Activated naive CD8-positive, alpha-beta T cell treated with anti-CD3 and anti-CD28 coated beads, Interleukin-2, amount 50 U/mL, for 24 hours (primary cell): Measurements from ENCODE around the gene ARL17A.
A peak's percentile ranks its signal among the peaks of the same experiment; 100 is the strongest.
"Not testable (repeated sequence)": the region's sequence is repeated elsewhere in the genome, so short reads cannot be mapped to it uniquely, and the experiment has no call there.

Experiments
- ATAC-seq: fragments of 150-1000 bp; cut with Tn5 transposase; one replicate; pipeline ENCODE4 v1.10.0; 2021
- DNase-seq: peaks from one replicate; pipeline ENCODE4 v3.0.0; 2021
- H3K27ac Mint-ChIP-seq: one replicate; pipeline ENCODE4 v1.8.0; 2021; ENCODE audit warnings: mild to moderate bottlenecking, mixed read lengths
- H3K27me3 Mint-ChIP-seq: one replicate; pipeline ENCODE4 v1.8.0; 2021; ENCODE audit warnings: mixed read lengths
- H3K36me3 Mint-ChIP-seq: one replicate; pipeline ENCODE4 v1.8.0; 2021; ENCODE audit warnings: low read depth, mixed read lengths
- H3K4me1 Mint-ChIP-seq: one replicate; pipeline ENCODE4 v1.8.0; 2021; ENCODE audit warnings: mixed read lengths
- H3K4me3 Mint-ChIP-seq: one replicate; pipeline ENCODE4 v1.8.0; 2021; ENCODE audit warnings: mild to moderate bottlenecking, moderate library complexity, mixed read lengths
- H3K9me3 Mint-ChIP-seq: one replicate; pipeline ENCODE4 v1.8.0; 2021; ENCODE audit warnings: mixed read lengths

ARL17A gene

GRCh38 chr17:46579083-46580075 lies at the start of gene ARL17A:
Gene ARL17A (minus strand): TSS chr17:46579691. CDS start chr17:46576322, 3,369 bp downstream.
- not testable (repeated sequence) for H3K36me3 Mint-ChIP-seq, H3K27ac Mint-ChIP-seq, H3K9me3 Mint-ChIP-seq, H3K4me3 Mint-ChIP-seq, H3K27me3 Mint-ChIP-seq, H3K4me1 Mint-ChIP-seq
- DNase-seq: peak; percentile 70
- peak; percentile 95 for ATAC-seq

- not testable (repeated sequence) for H3K9me3 Mint-ChIP-seq, H3K27ac Mint-ChIP-seq, H3K4me3 Mint-ChIP-seq, H3K36me3 Mint-ChIP-seq, H3K4me1 Mint-ChIP-seq, DNase-seq, H3K27me3 Mint-ChIP-seq
- peak; percentile 91 for ATAC-seq
Observed at GRCh38 chr17:46628753-46629436, 49.4 kb upstream of the ARL17A start.

DNA sequence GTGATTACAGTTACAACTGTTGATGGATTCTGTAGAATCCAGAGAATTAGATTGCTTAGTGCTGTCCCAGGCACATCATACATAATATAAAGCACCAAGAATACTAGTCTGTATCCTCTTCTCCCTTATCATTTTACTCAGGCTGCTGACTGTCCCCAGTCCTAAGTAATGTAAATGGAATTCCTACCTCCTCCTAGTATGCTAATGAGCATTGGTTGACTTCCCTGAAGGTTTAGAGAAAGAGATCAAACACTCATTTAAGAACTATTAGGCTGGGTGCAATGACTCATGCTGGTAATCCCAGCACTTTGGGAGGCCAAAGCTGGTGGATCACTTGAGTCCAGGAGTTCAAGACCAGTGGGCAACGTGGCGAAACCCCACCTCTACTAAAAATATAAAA lies 48.0 kb upstream of the ARL17A start:
- H3K9me3 Mint-ChIP-seq, ATAC-seq, H3K4me1 Mint-ChIP-seq, H3K36me3 Mint-ChIP-seq, H3K4me3 Mint-ChIP-seq, H3K27ac Mint-ChIP-seq, H3K27me3 Mint-ChIP-seq, DNase-seq: not testable (repeated sequence)

DNA sequence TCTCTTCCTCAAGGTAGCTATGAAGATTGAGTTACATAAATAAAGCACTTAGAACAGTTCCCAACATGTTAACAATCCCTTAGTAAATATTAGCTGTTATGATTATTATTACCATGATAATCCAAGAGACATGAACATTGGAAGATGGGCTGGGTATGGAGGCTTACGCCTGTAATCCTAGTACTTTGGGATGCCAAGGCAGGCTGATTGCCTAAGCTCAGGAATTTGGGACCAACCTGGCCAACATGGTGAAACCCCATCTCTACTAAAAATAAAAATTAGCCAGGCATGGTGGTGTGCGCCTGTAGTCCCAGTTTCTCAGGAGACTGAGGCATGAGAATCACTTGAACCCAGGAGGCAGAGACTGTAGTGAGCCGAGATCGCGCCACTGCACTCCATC lies 45.2 kb upstream of the ARL17A start:
- DNase-seq, H3K27ac Mint-ChIP-seq, H3K4me3 Mint-ChIP-seq, H3K36me3 Mint-ChIP-seq, H3K4me1 Mint-ChIP-seq, H3K9me3 Mint-ChIP-seq, H3K27me3 Mint-ChIP-seq, ATAC-seq: not testable (repeated sequence)

DNA sequence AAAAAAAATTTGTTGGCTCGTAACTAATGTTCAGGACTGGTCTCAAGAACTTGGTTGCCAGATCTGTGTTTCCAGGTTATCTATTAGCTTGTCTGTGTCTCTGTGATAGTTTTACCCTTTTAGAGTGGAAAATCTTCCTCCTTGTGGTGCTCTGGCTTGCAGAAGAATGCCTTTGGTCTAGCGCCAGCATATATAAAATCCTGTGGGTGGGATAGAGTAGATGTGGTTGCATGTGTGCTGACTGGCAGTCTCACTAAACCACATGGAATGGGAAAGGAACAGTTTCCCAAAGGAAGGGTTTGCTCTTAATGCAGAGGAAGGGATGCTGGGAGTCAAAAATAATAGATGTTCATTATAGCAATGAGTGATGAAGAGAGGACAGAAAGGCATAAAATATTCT lies 44.3 kb upstream of the ARL17A start:
- not testable (repeated sequence) for H3K4me3 Mint-ChIP-seq, ATAC-seq, H3K27me3 Mint-ChIP-seq, H3K36me3 Mint-ChIP-seq, DNase-seq, H3K9me3 Mint-ChIP-seq, H3K27ac Mint-ChIP-seq, H3K4me1 Mint-ChIP-seq

DNA sequence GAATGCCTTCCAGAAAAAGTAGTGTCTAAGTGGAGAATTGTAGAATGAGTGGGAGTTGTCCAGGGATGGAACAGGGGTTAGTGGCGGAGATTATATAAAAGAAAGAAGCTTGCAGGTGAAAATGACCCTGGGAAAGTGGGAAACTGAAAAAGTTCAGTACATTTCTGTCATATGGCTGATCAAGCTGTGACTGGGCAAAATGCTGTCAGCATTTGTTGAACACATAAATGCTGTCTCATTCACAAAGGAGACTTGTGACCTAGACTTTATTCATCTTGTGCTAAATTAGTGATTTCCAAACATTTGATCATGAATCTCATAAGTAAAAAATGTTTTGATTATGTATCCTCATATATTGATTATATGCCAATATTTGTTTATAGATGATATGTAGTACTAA lies 39.5 kb upstream of the ARL17A start:
- DNase-seq, H3K9me3 Mint-ChIP-seq, ATAC-seq, H3K36me3 Mint-ChIP-seq, H3K4me3 Mint-ChIP-seq, H3K27ac Mint-ChIP-seq, H3K4me1 Mint-ChIP-seq, H3K27me3 Mint-ChIP-seq: not testable (repeated sequence)

DNA sequence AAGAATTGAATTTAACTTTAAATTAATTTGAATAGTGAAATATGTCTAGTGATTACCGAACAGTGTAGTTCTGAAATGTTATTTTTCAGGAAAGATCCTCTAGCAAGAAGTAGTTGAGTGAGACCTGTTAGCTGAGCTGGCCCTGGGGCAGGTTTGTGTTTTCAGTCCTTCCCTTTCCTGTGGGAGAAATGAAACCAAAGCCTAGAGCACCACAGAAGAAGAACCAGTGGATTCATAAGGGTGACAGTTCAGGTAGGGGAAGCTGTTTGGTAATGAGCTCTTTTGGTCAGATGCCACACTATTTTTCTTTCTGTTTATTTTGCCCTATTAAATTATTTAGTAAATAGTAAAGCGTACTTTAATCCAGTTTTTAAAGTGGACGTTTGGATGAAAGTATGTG lies 37.6 kb upstream of the ARL17A start:
- not testable (repeated sequence) for H3K9me3 Mint-ChIP-seq, H3K27ac Mint-ChIP-seq, H3K4me1 Mint-ChIP-seq, H3K27me3 Mint-ChIP-seq, H3K4me3 Mint-ChIP-seq, DNase-seq, H3K36me3 Mint-ChIP-seq, ATAC-seq

DNA sequence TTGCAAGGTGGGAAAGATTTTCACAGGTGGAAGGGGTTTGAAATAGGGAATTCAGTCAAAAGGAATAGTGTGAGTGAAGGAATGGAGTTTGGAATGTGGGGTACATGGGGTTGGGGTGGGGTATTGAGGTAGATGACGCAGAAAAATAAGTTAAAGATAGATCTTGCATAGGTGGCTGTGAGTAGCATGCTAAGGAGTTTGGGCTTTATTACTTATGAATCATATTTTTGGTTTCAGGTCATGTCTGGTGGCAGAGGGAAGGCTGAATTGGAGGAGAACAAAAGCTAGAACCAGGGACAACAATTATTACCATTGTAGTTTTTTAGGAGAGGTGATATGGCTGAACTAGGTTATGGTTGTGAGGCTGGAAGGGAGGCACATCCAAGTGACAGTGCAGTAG lies 34.4 kb upstream of the ARL17A start:
- not testable (repeated sequence) for H3K36me3 Mint-ChIP-seq, H3K4me3 Mint-ChIP-seq, H3K9me3 Mint-ChIP-seq, ATAC-seq, H3K27me3 Mint-ChIP-seq, DNase-seq, H3K4me1 Mint-ChIP-seq, H3K27ac Mint-ChIP-seq

- not testable (repeated sequence) for H3K4me1 Mint-ChIP-seq, H3K27ac Mint-ChIP-seq, H3K9me3 Mint-ChIP-seq, ATAC-seq, H3K36me3 Mint-ChIP-seq, H3K27me3 Mint-ChIP-seq, H3K4me3 Mint-ChIP-seq, DNase-seq
Observed at GRCh38 chr17:46611304-46611703, 31.8 kb upstream of the ARL17A start.

- H3K36me3 Mint-ChIP-seq, H3K9me3 Mint-ChIP-seq, DNase-seq, H3K27ac Mint-ChIP-seq, H3K4me1 Mint-ChIP-seq, H3K4me3 Mint-ChIP-seq, H3K27me3 Mint-ChIP-seq: not testable (repeated sequence)
- ATAC-seq: peak; percentile 80
Observed at GRCh38 chr17:46603125-46603524, 23.6 kb upstream of the ARL17A start.

DNA sequence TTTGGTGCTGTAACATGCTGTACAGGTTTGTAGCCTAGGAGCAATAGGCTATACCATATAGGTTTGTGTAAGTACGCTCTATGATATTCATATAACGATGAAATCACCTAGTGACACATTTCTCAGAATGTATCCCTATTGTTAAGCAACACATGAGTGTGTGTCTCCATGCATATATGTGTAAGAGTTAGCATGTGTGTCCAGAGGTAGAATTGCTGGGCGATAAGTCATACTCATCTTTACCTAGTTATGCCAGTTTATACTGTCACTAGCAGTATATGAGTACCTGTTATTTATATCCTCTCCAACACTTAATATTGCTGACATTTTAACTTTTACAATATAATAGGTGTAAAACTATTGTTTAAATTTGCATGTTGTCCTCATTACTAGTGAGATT lies 21.3 kb upstream of the ARL17A start:
- not testable (repeated sequence) for ATAC-seq, H3K4me3 Mint-ChIP-seq

DNA sequence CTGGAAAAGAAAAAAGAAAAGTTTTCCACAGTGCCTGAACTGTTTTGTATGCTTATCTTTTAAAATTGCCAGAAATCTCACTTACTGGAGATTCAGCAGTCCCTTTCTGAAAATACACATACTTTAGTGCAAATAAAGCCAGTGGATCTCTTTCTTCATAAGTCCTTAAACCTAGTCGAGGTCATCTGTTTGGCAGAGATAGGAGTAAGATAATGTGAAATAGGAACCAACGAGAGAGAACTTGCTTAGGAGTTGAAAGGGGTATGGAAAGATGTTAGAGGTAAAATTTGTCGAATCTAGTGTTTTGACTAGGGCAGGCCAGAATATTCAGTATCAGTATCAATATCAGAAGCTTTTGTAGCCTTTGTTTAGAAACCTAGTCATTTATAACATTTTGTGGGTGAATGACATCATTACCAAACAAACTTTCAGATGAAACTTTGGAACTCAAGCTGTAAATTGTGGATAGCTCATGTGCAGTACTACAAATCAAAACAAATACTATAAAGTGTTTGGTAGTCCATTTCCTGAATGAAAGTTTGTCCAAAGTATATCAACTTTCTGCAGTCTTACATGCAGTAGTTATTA lies 18.9 kb upstream of the ARL17A start:
- not testable (repeated sequence) for H3K9me3 Mint-ChIP-seq, H3K4me3 Mint-ChIP-seq, DNase-seq, H3K27ac Mint-ChIP-seq, H3K4me1 Mint-ChIP-seq, H3K36me3 Mint-ChIP-seq, H3K27me3 Mint-ChIP-seq
- peak; percentile 76 for ATAC-seq

More for the DNA sequence above, 21.3 kb upstream of the ARL17A start:
- H3K27ac Mint-ChIP-seq, H3K36me3 Mint-ChIP-seq, H3K9me3 Mint-ChIP-seq, H3K4me1 Mint-ChIP-seq, DNase-seq, H3K27me3 Mint-ChIP-seq: not testable (repeated sequence)

DNA sequence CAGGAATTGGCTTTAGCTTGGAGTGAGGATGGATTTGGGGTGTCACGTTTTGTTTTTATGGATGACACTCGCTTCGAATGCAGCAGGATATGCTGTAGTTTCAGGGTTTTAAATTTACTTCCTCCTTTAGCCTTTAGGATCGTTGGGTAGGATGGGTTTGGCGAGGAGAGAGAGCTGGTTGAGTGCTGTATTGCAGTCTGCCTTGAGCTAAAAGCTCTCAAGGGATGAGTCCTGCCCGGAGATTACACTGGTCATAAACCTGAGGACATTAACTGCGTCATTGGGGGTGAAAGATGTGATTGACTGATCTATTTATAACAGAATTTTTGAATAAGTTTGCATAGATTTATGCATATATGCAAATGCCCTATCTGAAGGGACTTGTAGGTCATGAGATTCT lies 11.8 kb upstream of the ARL17A start:
- peak; percentile 55 for ATAC-seq
- not testable (repeated sequence) for H3K27ac Mint-ChIP-seq, H3K4me3 Mint-ChIP-seq, H3K36me3 Mint-ChIP-seq, H3K9me3 Mint-ChIP-seq, H3K27me3 Mint-ChIP-seq, DNase-seq, H3K4me1 Mint-ChIP-seq

DNA sequence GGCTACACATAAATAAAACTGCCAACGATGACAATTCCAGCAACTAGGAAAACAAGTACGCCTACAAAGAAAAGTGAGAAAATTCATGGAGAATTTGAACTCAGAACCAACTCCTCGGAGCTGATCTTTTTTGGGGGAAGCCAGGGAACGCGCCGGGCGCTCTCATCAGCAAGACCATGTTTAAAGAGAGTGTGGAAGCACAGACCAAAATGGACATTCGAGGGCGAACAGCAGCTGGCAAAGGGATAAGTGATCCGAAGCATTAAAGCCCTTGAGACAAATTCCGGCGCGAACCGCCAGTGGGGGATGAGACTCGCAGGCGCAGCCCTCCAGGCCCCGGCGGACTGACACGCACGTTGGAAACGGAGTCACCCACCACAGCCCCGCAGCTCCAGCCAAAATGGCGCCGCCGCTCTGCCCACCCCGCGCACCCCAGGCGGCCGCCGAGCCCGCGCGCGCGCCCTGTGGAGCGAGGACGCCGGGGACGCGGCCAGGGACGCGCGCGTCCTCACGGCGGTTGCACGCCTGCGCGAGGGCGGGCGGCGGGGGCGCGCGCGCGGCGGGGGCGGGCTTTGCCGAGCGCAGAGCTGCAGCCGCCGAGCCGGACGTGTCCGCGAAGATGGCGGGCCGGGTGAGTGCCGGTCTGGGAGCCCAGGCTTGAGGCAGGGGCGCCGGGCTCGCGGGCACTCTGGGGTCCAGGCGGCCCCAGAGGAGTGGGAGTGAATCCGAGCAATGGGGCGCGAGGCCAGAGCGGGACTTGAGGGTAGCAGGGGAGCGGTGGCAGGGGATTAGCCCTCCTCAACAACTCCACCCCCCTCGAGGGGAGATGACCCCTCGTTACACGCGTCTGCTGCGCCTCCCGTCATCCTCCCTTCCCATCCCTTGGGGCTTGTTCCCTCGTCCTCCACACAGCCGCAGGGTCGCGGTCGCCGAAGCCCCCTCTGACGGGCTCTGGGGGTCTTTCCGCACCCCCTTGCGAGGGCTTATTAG lies 11.0 kb upstream of the ARL17A start, which contains the start of gene NSF:
Gene NSF (plus strand): TSS at position 513 of the 990 bp plus-strand sequence. CDS start 107 bp downstream, at position 620.
- H3K4me1 Mint-ChIP-seq, H3K27me3 Mint-ChIP-seq, H3K27ac Mint-ChIP-seq, DNase-seq, H3K9me3 Mint-ChIP-seq, H3K36me3 Mint-ChIP-seq, H3K4me3 Mint-ChIP-seq: not testable (repeated sequence)
- ATAC-seq: peak; percentile 90
